Heart left ventricle (tissue), 13 donors: ENCODE data around the gene SARM1.

Experiments
- POLR2A ChIP-seq, 2 donors: fragments of 450-650 bp; IDR thresholded peaks; one replicate each; pipeline ENCODE4 v1.6.1; 2017; ENCODE audit warnings: antibody characterized with exemption in 2 of 2, mild to moderate bottlenecking in 2 of 2, moderate library complexity in 2 of 2
- TF ChIP-seq, protein P1 (sequence below), 12 donors: fragments of 200-600 bp; sonication (generic) in 4 of 12; IDR thresholded peaks; one replicate each; pipeline versions ENCODE4 v1.5.0 to v1.8.0; 2018 to 2022; ENCODE audit warnings: antibody characterized with exemption in 12 of 12, mild to moderate bottlenecking in 5 of 12
- donor health status: ischemic (EF 13 %, LVEDD 7.1; RV severe dilation, severe dysfunction).
- donor health status: DM: no; HTN: yes; CAD: no.
- donor health status: DM: no; HTN: no; CAD: no.
- donor health status: ischemic (EF 25% LVEDD 6.9; RV normal size, moderate dysfunction).
- donor health status: ischemic (EF 25% LVEDD 5.7; RV mildly dilated, moderate dysfunction).
- donor health status: ischemic (EF 35%, LVEDD 5.7; RV mildly dilated, moderate dysfunction).
- donor health status: nonischemic (EF 11% LVEDD 7.7; RV severe dilation, severe dysfunction).
- donor health status: DM: yes; HTN: yes; CAD: no.
- donor health status: PGD.
- donor health status: ischemic (EF 29% LVEDD 5.4; RV normal size, mild dysfunction).
- donor health status: nonischemic (EF 23%, LVEDD 6.1; RV moderate dilation, normal function).

DNA sequence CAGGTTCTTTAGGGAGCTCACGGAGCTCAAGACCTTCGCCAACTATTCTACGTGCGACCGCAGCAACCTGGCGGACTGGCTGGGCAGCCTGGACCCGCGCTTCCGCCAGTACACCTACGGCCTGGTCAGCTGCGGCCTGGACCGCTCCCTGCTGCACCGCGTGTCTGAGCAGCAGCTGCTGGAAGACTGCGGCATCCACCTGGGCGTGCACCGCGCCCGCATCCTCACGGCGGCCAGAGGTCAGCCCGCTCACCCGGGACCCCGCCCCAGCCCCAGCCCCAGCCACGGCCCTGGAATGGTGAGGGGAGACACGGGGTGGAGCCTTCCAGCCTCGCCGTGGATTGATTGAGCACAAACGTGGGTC, 13.5 kb downstream of the SARM1 start:
- TF ChIP-seq, protein P1, sequence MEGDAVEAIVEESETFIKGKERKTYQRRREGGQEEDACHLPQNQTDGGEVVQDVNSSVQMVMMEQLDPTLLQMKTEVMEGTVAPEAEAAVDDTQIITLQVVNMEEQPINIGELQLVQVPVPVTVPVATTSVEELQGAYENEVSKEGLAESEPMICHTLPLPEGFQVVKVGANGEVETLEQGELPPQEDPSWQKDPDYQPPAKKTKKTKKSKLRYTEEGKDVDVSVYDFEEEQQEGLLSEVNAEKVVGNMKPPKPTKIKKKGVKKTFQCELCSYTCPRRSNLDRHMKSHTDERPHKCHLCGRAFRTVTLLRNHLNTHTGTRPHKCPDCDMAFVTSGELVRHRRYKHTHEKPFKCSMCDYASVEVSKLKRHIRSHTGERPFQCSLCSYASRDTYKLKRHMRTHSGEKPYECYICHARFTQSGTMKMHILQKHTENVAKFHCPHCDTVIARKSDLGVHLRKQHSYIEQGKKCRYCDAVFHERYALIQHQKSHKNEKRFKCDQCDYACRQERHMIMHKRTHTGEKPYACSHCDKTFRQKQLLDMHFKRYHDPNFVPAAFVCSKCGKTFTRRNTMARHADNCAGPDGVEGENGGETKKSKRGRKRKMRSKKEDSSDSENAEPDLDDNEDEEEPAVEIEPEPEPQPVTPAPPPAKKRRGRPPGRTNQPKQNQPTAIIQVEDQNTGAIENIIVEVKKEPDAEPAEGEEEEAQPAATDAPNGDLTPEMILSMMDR (IDR thresholded peaks at IDR 0.05) = no peak
- TF ChIP-seq POLR2A (IDR thresholded peaks at IDR 0.05) = no peak
